ENCODE measurements around the gene SLC12A3. TPM values are rescaled to one million over a fixed set of nuclear protein-coding genes. Genes with fewer than 3 reads are reported as not detected.

The SLC12A3 gene
- total and polyA plus RNA-seq, 2 experiments from 2014 or later = not detected

DNA sequence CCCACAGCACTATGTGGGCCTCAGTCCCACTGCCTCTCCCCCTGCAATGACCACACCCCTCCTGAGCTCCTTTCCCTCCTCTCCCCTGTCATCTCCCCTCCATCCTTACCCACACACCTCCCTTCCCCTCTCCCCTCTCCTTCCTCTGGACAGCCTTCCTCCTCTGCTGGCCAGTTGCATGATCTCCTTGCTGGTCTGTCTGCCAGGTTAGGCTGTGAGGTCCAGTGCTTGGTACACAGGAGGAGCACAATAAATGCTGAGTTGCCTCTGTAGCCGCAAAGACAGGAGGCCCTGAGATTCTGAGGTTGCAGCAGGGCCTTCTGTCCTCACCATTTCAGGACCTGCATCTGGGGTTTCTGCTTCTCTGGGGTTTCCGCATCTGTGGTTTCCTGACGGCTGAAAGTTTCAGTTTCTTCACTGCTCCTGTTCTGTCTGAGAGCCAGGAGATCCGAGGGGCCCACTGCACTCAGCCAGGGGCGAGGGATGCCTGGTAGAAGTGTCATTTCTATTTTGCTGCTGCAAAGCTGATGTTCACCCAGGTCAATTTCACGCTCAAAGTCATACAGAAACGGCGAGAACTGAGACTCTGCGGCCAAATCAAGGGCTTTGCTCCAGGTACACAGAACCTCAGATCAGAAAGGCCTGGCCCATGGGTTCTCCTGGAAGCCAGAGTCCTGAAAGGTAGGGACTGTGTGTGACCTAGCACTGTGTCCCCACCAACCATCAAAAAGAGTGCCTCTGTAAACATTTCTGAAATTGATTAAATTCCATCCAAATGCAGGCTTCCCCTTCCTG is 4.6 kb upstream of the SLC12A3 start:
- Histone ChIP-seq H3K9me3 (ENCODE audit: low read depth) (no peaks in the 10 kb centered on the region), H3K36me3 (no peaks in the 10 kb centered on the region), H3K27me3 (no peaks in the 10 kb centered on the region), H3K4me3 (no peak overlapping the region), H3K27ac (peak overlapping the region; percentile 72), H3K4me1 (ENCODE audit: low read depth) (peaks cover 30% of the 10 kb centered on the region)
- DNase-seq (ENCODE audit: low read depth in 1 of 2, low spot score in 1 of 2) = peak in 1 of 2 donors; percentile 26
- TF ChIP-seq, protein P1, sequence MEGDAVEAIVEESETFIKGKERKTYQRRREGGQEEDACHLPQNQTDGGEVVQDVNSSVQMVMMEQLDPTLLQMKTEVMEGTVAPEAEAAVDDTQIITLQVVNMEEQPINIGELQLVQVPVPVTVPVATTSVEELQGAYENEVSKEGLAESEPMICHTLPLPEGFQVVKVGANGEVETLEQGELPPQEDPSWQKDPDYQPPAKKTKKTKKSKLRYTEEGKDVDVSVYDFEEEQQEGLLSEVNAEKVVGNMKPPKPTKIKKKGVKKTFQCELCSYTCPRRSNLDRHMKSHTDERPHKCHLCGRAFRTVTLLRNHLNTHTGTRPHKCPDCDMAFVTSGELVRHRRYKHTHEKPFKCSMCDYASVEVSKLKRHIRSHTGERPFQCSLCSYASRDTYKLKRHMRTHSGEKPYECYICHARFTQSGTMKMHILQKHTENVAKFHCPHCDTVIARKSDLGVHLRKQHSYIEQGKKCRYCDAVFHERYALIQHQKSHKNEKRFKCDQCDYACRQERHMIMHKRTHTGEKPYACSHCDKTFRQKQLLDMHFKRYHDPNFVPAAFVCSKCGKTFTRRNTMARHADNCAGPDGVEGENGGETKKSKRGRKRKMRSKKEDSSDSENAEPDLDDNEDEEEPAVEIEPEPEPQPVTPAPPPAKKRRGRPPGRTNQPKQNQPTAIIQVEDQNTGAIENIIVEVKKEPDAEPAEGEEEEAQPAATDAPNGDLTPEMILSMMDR (IDR thresholded peaks at IDR 0.05; ENCODE audit: low read depth, low read length) = no peak

DNA sequence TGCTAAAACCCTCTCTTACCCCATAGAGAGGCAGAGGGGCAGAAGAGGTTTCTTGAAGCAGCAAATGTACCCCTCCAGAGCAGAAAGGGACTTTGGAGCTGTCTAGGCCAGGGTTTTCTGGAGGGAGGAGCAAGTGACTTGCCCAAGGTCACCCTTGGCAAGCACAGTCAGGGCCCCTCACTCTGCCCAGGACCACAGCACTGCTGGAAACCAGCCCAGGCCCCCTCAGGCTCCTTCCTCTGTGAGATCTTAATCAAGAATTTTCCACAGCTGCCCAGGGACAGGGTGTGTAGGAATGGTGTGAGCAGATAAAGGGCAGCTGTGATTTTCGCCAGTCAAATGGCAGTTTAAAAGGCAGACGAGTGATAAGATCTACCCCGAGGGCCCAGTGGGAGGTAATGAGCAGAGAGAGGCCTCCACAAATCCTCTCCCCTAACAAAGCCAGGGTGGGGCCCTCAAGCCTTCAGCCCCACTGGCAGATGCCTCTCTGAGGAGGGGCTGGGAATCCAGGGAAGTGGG is 3.9 kb upstream of the SLC12A3 start:
- peaks cover 27% of the 10 kb centered on the region for H3K4me1 ChIP-seq (ENCODE audit: low read depth)
- no peaks in the 10 kb centered on the region for H3K36me3 ChIP-seq
- TF ChIP-seq, protein P1 (IDR thresholded peaks at IDR 0.05; ENCODE audit: low read depth, low read length) = no peak
- no peaks in the 10 kb centered on the region for H3K9me3 ChIP-seq (ENCODE audit: low read depth)
- no peak overlapping the region for H3K4me3 ChIP-seq
- H3K27me3 ChIP-seq = no peaks in the 10 kb centered on the region
- peak overlapping the region; percentile 72 for H3K27ac ChIP-seq
- peak; percentile 24 to 39 for DNase-seq (ENCODE audit: low read depth in 1 of 2, low spot score in 1 of 2)

DNA sequence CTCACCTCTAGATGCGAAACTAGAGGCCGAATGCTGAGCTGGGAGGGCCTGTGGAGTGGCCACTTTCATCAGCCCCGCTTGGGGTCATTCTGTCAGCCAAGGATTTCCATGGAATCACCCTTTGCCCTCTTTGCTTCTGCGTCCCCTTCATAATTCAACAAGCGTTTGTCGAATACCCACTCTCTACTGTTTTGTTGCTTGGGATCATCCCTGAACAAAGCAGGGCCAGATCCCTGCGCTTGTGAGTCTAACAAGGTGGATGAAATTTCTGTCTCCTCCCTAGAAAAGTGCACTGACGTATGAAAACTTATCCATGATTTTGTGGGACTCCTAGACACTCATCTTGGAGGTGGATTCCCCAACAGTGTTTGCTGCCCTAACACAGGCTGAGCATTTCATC is 3.3 kb upstream of the SLC12A3 start:
- peak overlapping the region; percentile 72 for H3K27ac ChIP-seq
- DNase-seq (ENCODE audit: low read depth in 1 of 2, low spot score in 1 of 2) = no peak

DNA sequence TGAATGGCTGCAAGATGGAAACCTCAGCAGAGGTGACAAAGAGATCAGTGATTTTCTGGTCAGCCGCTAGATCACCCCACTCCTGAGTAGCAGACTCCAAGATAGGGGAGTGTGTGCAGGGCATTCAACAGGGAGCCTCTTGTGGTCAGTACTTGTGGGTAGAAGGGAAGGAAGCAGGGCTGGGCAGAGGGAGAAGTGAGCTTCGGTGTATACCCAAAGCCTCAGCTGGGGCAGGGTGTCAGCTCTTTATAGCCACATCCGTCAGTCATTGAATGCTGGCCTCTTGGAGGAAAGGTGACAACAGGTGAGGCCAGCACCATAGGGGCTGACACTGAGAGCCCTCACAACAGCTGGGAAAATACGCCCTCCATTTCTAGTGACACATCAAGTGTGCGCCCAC is 2.2 kb upstream of the SLC12A3 start:
- TF ChIP-seq, protein P1 (IDR thresholded peaks at IDR 0.05; ENCODE audit: low read depth, low read length) = no peak
- no peaks in the 10 kb centered on the region for H3K36me3 ChIP-seq
- H3K27me3 ChIP-seq = no peaks in the 10 kb centered on the region
- no peak overlapping the region for H3K4me3 ChIP-seq
- no peak overlapping the region for H3K27ac ChIP-seq
- no peak for DNase-seq (ENCODE audit: low read depth in 1 of 2, low spot score in 1 of 2)
- no peaks in the 10 kb centered on the region for H3K9me3 ChIP-seq (ENCODE audit: low read depth)
- peaks cover 25% of the 10 kb centered on the region for H3K4me1 ChIP-seq (ENCODE audit: low read depth)

More for the DNA sequence above, 3.3 kb upstream of the SLC12A3 start:
- no peaks in the 10 kb centered on the region for H3K9me3 ChIP-seq (ENCODE audit: low read depth)
- TF ChIP-seq, protein P1 (IDR thresholded peaks at IDR 0.05; ENCODE audit: low read depth, low read length) = no peak
- H3K4me3 ChIP-seq = no peak overlapping the region
- no peaks in the 10 kb centered on the region for H3K36me3 ChIP-seq
- H3K4me1 ChIP-seq (ENCODE audit: low read depth) = peaks cover 25% of the 10 kb centered on the region
- no peaks in the 10 kb centered on the region for H3K27me3 ChIP-seq

DNA sequence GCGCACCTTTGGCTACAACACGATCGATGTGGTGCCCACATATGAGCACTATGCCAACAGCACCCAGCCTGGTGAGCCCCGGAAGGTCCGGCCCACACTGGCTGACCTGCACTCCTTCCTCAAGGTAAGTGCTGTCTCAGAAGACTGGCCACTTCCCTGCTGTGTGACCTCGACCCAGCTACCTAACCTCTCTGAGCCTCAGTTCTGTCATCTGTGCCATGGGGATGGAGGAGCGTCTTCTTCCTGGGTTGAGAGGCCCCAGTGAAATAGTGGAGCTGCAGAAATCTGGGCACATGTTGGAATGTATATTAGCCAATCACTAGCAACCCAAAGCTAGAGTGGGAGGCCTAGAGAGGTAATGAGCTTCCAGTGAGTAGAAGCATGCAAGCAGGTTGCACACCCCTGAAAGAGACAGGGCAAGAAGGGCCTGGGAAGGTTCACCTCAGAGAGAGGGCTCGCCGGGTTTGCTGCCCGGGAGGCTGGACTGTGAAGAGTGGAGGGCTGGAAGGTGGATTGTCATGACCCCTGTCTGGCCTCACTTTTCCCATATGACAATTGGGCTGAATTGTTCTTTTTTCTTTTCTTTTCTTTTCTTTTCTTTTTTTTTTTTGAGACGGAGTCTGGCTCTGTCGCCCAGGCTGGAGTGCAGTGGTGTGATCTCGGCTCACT is 521 bp downstream of the SLC12A3 start:
- no peak overlapping the region for H3K4me3 ChIP-seq
- TF ChIP-seq, protein P1 (IDR thresholded peaks at IDR 0.05; ENCODE audit: low read depth, low read length) = no peak
- no peak for DNase-seq (ENCODE audit: low read depth in 1 of 2, low spot score in 1 of 2)
- no peaks in the 10 kb centered on the region for H3K9me3 ChIP-seq (ENCODE audit: low read depth)
- H3K27me3 ChIP-seq = no peaks in the 10 kb centered on the region
- peaks cover 21% of the 10 kb centered on the region for H3K4me1 ChIP-seq (ENCODE audit: low read depth)
- H3K36me3 ChIP-seq = no peaks in the 10 kb centered on the region
- no peak overlapping the region for H3K27ac ChIP-seq
